Measurements from ENCODE around the gene SERPINB8.
A peak's percentile ranks its signal among the peaks of the same experiment; 100 is the strongest.

Gene SERPINB8

DNA sequence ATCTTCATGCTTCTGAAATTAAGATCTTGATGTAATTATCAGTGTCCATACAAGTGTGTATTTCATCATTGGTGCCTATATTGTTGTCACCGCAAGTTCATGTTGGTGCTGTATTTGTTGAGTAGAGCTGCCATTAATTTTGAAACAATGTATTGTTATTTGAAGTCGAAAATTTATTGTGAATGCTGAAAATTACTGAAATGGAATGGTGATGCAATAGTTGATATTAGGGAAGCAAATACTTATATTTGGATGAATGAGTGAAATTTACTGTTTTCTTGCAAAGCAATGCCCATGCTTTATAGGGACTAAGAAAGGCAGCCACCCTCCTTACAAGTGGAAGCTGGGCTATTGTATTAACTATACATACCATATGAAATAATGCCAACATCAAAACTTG is 41.6 kb downstream of the SERPINB8 start:
- Histone ChIP-seq H3K9ac (ENCODE audit: insufficient read length) (no peak overlapping the region), H3K9me3 (ENCODE audit: low read depth, low read length) (no peaks in the 10 kb centered on the region), H3K27ac (no peak overlapping the region), H3K36me3 (ENCODE audit: insufficient read depth, low read length) (no peaks in the 10 kb centered on the region), H3K4me3 (no peak overlapping the region)
- DNase-seq (ENCODE audit: low read depth, low spot score), result no peak
- TF ChIP-seq EZH2 (IDR thresholded peaks at IDR 0.05), result no peak
- TF ChIP-seq FOXP2 (optimal IDR thresholded peaks at IDR 0.05; ENCODE audit: control extremely low read depth, extremely low read length, insufficient read depth), result no peak
- TF ChIP-seq POLR2AphosphoS5 (IDR thresholded peaks at IDR 0.05; ENCODE audit: borderline replicate concordance, low read depth, low read length), result no peak

DNA sequence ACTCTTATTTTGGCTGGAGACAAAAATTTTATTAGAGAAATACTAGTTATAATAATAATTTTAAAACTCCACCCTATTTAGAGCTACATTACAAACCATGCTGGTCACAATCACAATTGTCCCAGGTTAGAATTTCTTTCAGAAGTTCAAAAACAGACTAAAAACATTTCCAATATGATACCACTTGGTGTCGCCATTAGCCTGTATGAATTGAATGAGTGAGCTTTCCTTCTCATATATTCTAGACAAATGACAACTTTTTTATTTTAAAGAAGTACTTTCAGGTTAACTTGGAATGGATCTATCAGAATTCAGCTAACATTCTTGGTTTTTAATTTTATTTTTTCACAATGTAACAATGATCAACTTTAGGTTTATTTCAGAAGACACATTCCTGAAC is 48.0 kb downstream of the SERPINB8 start:
- TF ChIP-seq POLR2AphosphoS5 (IDR thresholded peaks at IDR 0.05; ENCODE audit: borderline replicate concordance, low read depth, low read length), result no peak
- TF ChIP-seq FOXP2 (optimal IDR thresholded peaks at IDR 0.05; ENCODE audit: control extremely low read depth, extremely low read length, insufficient read depth), result no peak
- no peak for TF ChIP-seq EZH2 (IDR thresholded peaks at IDR 0.05)
- no peak overlapping the region for H3K4me3 ChIP-seq
- H3K36me3 ChIP-seq (ENCODE audit: insufficient read depth, low read length), result no peaks in the 10 kb centered on the region
- H3K9ac ChIP-seq (ENCODE audit: insufficient read length), result no peak overlapping the region
- no peaks in the 10 kb centered on the region for H3K9me3 ChIP-seq (ENCODE audit: low read depth, low read length)
- peak; percentile 59 for DNase-seq (ENCODE audit: low read depth, low spot score)
- no peak overlapping the region for H3K27ac ChIP-seq

DNA sequence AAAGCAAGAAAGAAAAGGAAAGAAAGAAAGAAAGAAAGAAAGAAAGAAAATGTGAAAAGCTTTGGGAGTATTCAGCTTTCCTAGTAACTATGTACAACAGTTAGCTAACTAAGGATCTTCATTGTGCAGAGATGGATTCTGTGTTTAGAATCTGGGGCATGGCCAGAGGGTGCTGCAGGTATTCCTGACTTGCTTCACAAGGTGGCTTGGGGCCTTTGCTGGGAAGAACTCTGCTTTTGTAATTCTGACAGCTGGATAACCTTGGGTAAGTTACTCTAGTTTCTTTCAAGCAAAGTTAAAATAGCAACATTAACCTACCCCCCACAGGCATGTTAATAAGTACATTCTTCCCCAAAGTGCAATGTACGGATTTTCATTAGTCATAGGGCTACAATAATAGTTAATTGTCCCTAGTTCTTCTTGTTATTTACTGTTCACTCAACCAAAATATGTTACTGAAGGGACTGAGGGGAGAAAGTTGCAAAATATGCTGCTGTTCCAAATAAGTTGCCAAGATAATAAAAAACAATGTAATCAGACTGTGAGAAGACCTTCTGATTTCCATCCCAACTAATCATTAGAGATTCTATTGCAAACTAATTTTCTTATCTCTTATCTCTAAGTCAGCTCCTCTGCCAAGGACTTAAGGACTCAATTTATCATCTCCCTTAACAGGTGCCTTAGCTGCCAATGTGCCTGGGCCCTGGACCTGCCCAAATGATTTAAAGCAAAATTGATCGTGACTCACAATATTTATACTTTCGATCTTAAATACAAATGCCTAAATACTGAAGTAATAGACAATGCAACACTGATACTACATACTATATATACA is 50.3 kb downstream of the SERPINB8 start:
- TF ChIP-seq POLR2AphosphoS5 (IDR thresholded peaks at IDR 0.05; ENCODE audit: borderline replicate concordance, low read depth, low read length) (no peak), FOXP2 (optimal IDR thresholded peaks at IDR 0.05; ENCODE audit: control extremely low read depth, extremely low read length, insufficient read depth) (no peak), EZH2 (IDR thresholded peaks at IDR 0.05) (no peak)
- Histone ChIP-seq H3K4me3 (no peak overlapping the region), H3K36me3 (ENCODE audit: insufficient read depth, low read length) (no peaks in the 10 kb centered on the region), H3K9me3 (ENCODE audit: low read depth, low read length) (no peaks in the 10 kb centered on the region), H3K27ac (no peak overlapping the region), H3K9ac (ENCODE audit: insufficient read length) (no peak overlapping the region)
- no peak for DNase-seq (ENCODE audit: low read depth, low spot score)

DNA sequence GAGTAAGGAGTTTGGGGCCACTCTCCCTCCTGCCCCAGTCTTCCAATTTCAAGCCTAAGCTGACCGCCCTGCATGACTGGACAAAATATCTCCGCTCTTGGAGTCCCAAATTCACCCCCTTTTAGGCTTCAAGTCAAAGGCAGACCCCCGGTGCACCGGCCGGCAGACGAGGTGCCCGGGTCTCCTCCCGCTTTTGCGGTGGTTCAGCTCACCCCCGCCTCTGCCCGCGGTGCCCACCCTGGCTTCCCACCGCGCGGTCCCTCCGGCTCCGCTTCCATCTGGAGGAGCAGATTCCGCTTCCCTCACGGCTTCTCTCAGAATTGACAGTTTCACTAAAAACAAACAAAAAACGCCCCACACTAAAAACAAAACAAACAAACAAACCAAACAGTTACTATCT is 56.5 kb downstream of the SERPINB8 start:
- no peaks in the 10 kb centered on the region for H3K9me3 ChIP-seq (ENCODE audit: low read depth, low read length)
- no peak for DNase-seq (ENCODE audit: low read depth, low spot score)
- H3K4me3 ChIP-seq, result no peak overlapping the region
- TF ChIP-seq EZH2 (IDR thresholded peaks at IDR 0.05), result no peak
- no peaks in the 10 kb centered on the region for H3K36me3 ChIP-seq (ENCODE audit: insufficient read depth, low read length)
- no peak overlapping the region for H3K27ac ChIP-seq
- no peak overlapping the region for H3K9ac ChIP-seq (ENCODE audit: insufficient read length)

- H3K27ac ChIP-seq, result no peak overlapping the region
- DNase-seq (ENCODE audit: low read depth, low spot score), result no peak
- TF ChIP-seq POLR2AphosphoS5 (IDR thresholded peaks at IDR 0.05; ENCODE audit: borderline replicate concordance, low read depth, low read length) (no peak), FOXP2 (optimal IDR thresholded peaks at IDR 0.05; ENCODE audit: control extremely low read depth, extremely low read length, insufficient read depth) (no peak), EZH2 (IDR thresholded peaks at IDR 0.05) (no peak)
These were observed 58.2 kb downstream of the SERPINB8 start for GRCh38 chr18:64027931-64028695.

GRCh38 chr18:64029096-64029495 is 59.2 kb downstream of the SERPINB8 start:
- no peak for DNase-seq (ENCODE audit: low read depth, low spot score)
- no peaks in the 10 kb centered on the region for H3K36me3 ChIP-seq (ENCODE audit: insufficient read depth, low read length)
- H3K27ac ChIP-seq, result no peak overlapping the region
- TF ChIP-seq EZH2 (IDR thresholded peaks at IDR 0.05), result no peak
- no peak for TF ChIP-seq FOXP2 (optimal IDR thresholded peaks at IDR 0.05; ENCODE audit: control extremely low read depth, extremely low read length, insufficient read depth)
- TF ChIP-seq POLR2AphosphoS5 (IDR thresholded peaks at IDR 0.05; ENCODE audit: borderline replicate concordance, low read depth, low read length), result no peak
- H3K4me3 ChIP-seq, result no peak overlapping the region
- H3K9ac ChIP-seq (ENCODE audit: insufficient read length), result no peak overlapping the region
- no peaks in the 10 kb centered on the region for H3K9me3 ChIP-seq (ENCODE audit: low read depth, low read length)

More at GRCh38 chr18:64027931-64028695, 58.2 kb downstream of the SERPINB8 start:
- H3K9ac ChIP-seq (ENCODE audit: insufficient read length), result no peak overlapping the region
- no peaks in the 10 kb centered on the region for H3K9me3 ChIP-seq (ENCODE audit: low read depth, low read length)
- no peaks in the 10 kb centered on the region for H3K36me3 ChIP-seq (ENCODE audit: insufficient read depth, low read length)
- no peak overlapping the region for H3K4me3 ChIP-seq

- no peaks in the 10 kb centered on the region for H3K36me3 ChIP-seq (ENCODE audit: insufficient read depth, low read length)
- no peak for DNase-seq (ENCODE audit: low read depth, low spot score)
- no peak overlapping the region for H3K9ac ChIP-seq (ENCODE audit: insufficient read length)
- H3K27ac ChIP-seq, result no peak overlapping the region
- no peak overlapping the region for H3K4me3 ChIP-seq
- TF ChIP-seq EZH2 (IDR thresholded peaks at IDR 0.05) (no peak), POLR2AphosphoS5 (IDR thresholded peaks at IDR 0.05; ENCODE audit: borderline replicate concordance, low read depth, low read length) (no peak), FOXP2 (optimal IDR thresholded peaks at IDR 0.05; ENCODE audit: control extremely low read depth, extremely low read length, insufficient read depth) (no peak)
- no peaks in the 10 kb centered on the region for H3K9me3 ChIP-seq (ENCODE audit: low read depth, low read length)
These were observed 61.5 kb downstream of the SERPINB8 start for GRCh38 chr18:64031411-64031810.

GRCh38 chr18:64032312-64032711 is 62.4 kb downstream of the SERPINB8 start:
- no peaks in the 10 kb centered on the region for H3K9me3 ChIP-seq (ENCODE audit: low read depth, low read length)
- no peak overlapping the region for H3K27ac ChIP-seq
- no peak overlapping the region for H3K9ac ChIP-seq (ENCODE audit: insufficient read length)
- no peak overlapping the region for H3K4me3 ChIP-seq
- TF ChIP-seq FOXP2 (optimal IDR thresholded peaks at IDR 0.05; ENCODE audit: control extremely low read depth, extremely low read length, insufficient read depth) (no peak), POLR2AphosphoS5 (IDR thresholded peaks at IDR 0.05; ENCODE audit: borderline replicate concordance, low read depth, low read length) (no peak), EZH2 (IDR thresholded peaks at IDR 0.05) (no peak)
- H3K36me3 ChIP-seq (ENCODE audit: insufficient read depth, low read length), result no peaks in the 10 kb centered on the region
- DNase-seq (ENCODE audit: low read depth, low spot score), result no peak
